Measurements from ENCODE around the gene IP6K3. TPM values are rescaled to one million over a fixed set of nuclear protein-coding genes. Genes with fewer than 3 reads are reported as not detected.

The IP6K3 gene
- total RNA-seq, 1 experiment from 2014 or later = not detected

- ChIA-PET POLR2A (ENCODE audit: low non-redundant PET) (no interaction called here), CTCF (interaction anchor here (0.6 to 1.3 kb wide), 3 partner anchors 119 to 270 kb away, joined by 3 to 9 read pairs (median 3); no protein-coding TSS in a partner anchor)
- Histone ChIP-seq H3K27ac (ENCODE audit: low read depth, low read length, poor library complexity, severe bottlenecking) (peak overlapping the region; percentile 47), H3K9me3 (ENCODE audit: low read depth, low read length, poor library complexity, severe bottlenecking) (no peaks in the 10 kb centered on the region), H3K36me3 (ENCODE audit: insufficient read depth, low read length, poor library complexity, severe bottlenecking) (peaks cover 94% of the 10 kb centered on the region), H3K4me3 (ENCODE audit: low read depth, low read length, poor library complexity, severe bottlenecking) (no peak overlapping the region), H3K27me3 (replicated peaks; ENCODE audit: insufficient read depth, low read depth, low read length, poor library complexity) (no peaks in the 10 kb centered on the region), H3K4me1 (ENCODE audit: insufficient read depth, low read length, poor library complexity, severe bottlenecking) (peaks cover 11% of the 10 kb centered on the region)
- no peak for DNase-seq (ENCODE audit: low spot score)
- TF ChIP-seq EZH2 (IDR thresholded peaks at IDR 0.05; ENCODE audit: borderline replicate concordance, low read depth, low read length, poor library complexity, severe bottlenecking) (no peak), CTCF (conservative IDR thresholded peaks at IDR 0.05; ENCODE audit: low read depth, low read length) (no peak)
- no TSS peak for BruUV-seq (replicated peaks)
- intact Hi-C loops (cut with micrococcal nuclease; ENCODE audit: unreplicated experiment) = no loop called here
Measured at GRCh38 chr6:33778444-33779121, 31.9 kb upstream of the IP6K3 start.

- H3K27ac ChIP-seq (ENCODE audit: low read depth, low read length, poor library complexity, severe bottlenecking) = peak overlapping the region; percentile 47
- H3K4me3 ChIP-seq (ENCODE audit: low read depth, low read length, poor library complexity, severe bottlenecking) = no peak overlapping the region
- H3K36me3 ChIP-seq (ENCODE audit: insufficient read depth, low read length, poor library complexity, severe bottlenecking) = peaks cover 88% of the 10 kb centered on the region
- no peak for DNase-seq (ENCODE audit: low spot score)
- TF ChIP-seq EZH2 (IDR thresholded peaks at IDR 0.05; ENCODE audit: borderline replicate concordance, low read depth, low read length, poor library complexity, severe bottlenecking) = no peak
- no peak for TF ChIP-seq CTCF (conservative IDR thresholded peaks at IDR 0.05; ENCODE audit: low read depth, low read length)
- BruUV-seq (replicated peaks) = no TSS peak
- intact Hi-C loops (cut with micrococcal nuclease; ENCODE audit: unreplicated experiment) = no loop called here
- no peaks in the 10 kb centered on the region for H3K27me3 ChIP-seq (replicated peaks; ENCODE audit: insufficient read depth, low read depth, low read length, poor library complexity)
- H3K4me1 ChIP-seq (ENCODE audit: insufficient read depth, low read length, poor library complexity, severe bottlenecking) = peaks cover 20% of the 10 kb centered on the region
- H3K9me3 ChIP-seq (ENCODE audit: low read depth, low read length, poor library complexity, severe bottlenecking) = no peaks in the 10 kb centered on the region
- CTCF ChIA-PET = interaction anchor here (1.3 kb wide), 1 partner anchor 250 kb away, joined by 9 read pairs; no protein-coding TSS in a partner anchor
- POLR2A ChIA-PET (ENCODE audit: low non-redundant PET) = interaction anchor here (0.6 kb wide), 1 partner anchor 662 kb away, joined by 3 read pairs; no protein-coding TSS in a partner anchor
Measured at GRCh38 chr6:33777398-33778388, 31.0 kb upstream of the IP6K3 start.

- no TSS peak for BruUV-seq (replicated peaks)
- H3K4me3 ChIP-seq (ENCODE audit: low read depth, low read length, poor library complexity, severe bottlenecking) = no peak overlapping the region
- no peak for TF ChIP-seq CTCF (conservative IDR thresholded peaks at IDR 0.05; ENCODE audit: low read depth, low read length)
- TF ChIP-seq EZH2 (IDR thresholded peaks at IDR 0.05; ENCODE audit: borderline replicate concordance, low read depth, low read length, poor library complexity, severe bottlenecking) = no peak
- peaks cover 29% of the 10 kb centered on the region for H3K4me1 ChIP-seq (ENCODE audit: insufficient read depth, low read length, poor library complexity, severe bottlenecking)
- DNase-seq (ENCODE audit: low spot score) = no peak
- H3K36me3 ChIP-seq (ENCODE audit: insufficient read depth, low read length, poor library complexity, severe bottlenecking) = peaks cover 87% of the 10 kb centered on the region
- H3K9me3 ChIP-seq (ENCODE audit: low read depth, low read length, poor library complexity, severe bottlenecking) = no peaks in the 10 kb centered on the region
- ChIA-PET CTCF (no interaction called here), POLR2A (ENCODE audit: low non-redundant PET) (interaction anchor here (0.6 kb wide), 1 partner anchor 663 kb away, joined by 3 read pairs; no protein-coding TSS in a partner anchor)
- intact Hi-C loops (cut with micrococcal nuclease; ENCODE audit: unreplicated experiment) = no loop called here
- no peak overlapping the region for H3K27ac ChIP-seq (ENCODE audit: low read depth, low read length, poor library complexity, severe bottlenecking)
- no peaks in the 10 kb centered on the region for H3K27me3 ChIP-seq (replicated peaks; ENCODE audit: insufficient read depth, low read depth, low read length, poor library complexity)
Measured at GRCh38 chr6:33776764-33777163, 30.1 kb upstream of the IP6K3 start.
